Panc1 (cell line): ENCODE results near the gene ELFN1. TPM values are rescaled to one million over a fixed set of nuclear protein-coding genes. Genes with fewer than 3 reads are reported as not detected.
A peak's percentile ranks its signal among the peaks of the same experiment; 100 is the strongest.

ENCODE experiments used
- ATAC-seq: fragments of 200-7000 bp; cut with Tn5 transposase; 2 replicates; pipeline ENCODE4 v1.9.1; 2020; ENCODE audit warnings: mild to moderate bottlenecking, moderate library complexity
- BruUV-seq: library from RNA; stranded (reverse); fragments of 400-500 nt; replicated peaks from 2 replicates; lab custom pipeline; 2021; lab: Mats Ljungman, UMichigan
- CTCF ChIA-PET: fragments of 300-600 bp; sonication (Branson Sonifier 250); formaldehyde crosslinking; loops from one replicate; lab custom pipeline; 2022; ENCODE audit warnings: antibody characterized with exemption; lab: Charles Lee
- POLR2A ChIA-PET: fragments of 300-600 bp; sonication (Branson Sonifier 250); formaldehyde crosslinking; loops from one replicate; lab custom pipeline; 2022; ENCODE audit warnings: antibody characterized with exemption; lab: Charles Lee
- DNase-seq: peaks from one replicate; pipeline ENCODE4 v3.0.0-alpha.2; 2010; ENCODE audit warnings: low read depth, low spot score
- H3K27ac ChIP-seq: 2 replicates; pipeline ENCODE4 v1.5.1; 2011; ENCODE audit warnings: mild to moderate bottlenecking, low read length, inconsistent platforms
- H3K27me3 ChIP-seq: fragments of 200-500 bp; sonication (Bioruptor generic); 2 replicates; pipeline ENCODE4 v1.6.0; 2014; ENCODE audit warnings: low read length, inconsistent platforms; ENCODE audit not compliant: control insufficient read depth, insufficient read depth
- H3K36me3 ChIP-seq: fragments of 200-500 bp; sonication (Bioruptor generic); 2 replicates; pipeline ENCODE4 v1.5.1; 2014; ENCODE audit warnings: inconsistent platforms, mild to moderate bottlenecking, low read length, moderate library complexity; ENCODE audit not compliant: control insufficient read depth, insufficient read depth
- H3K4me1 ChIP-seq: 2 replicates; pipeline ENCODE4 v1.5.1; 2011; ENCODE audit warnings: inconsistent platforms, mild to moderate bottlenecking, low read length, moderate library complexity; ENCODE audit not compliant: control insufficient read depth, insufficient read depth
- H3K4me3 ChIP-seq, 2 experiments: 2 replicates each; pipeline ENCODE4 v1.5.1; 2011 to 2012; ENCODE audit warnings: low read depth in 2 of 2, low read length in 2 of 2, mild to moderate bottlenecking in 2 of 2, inconsistent platforms in 1 of 2, moderate library complexity in 1 of 2
- H3K9me3 ChIP-seq: fragments of 200-500 bp; sonication (Bioruptor generic); 2 replicates; pipeline ENCODE4 v1.5.1; 2014; ENCODE audit warnings: low read depth, mild to moderate bottlenecking, inconsistent platforms, low read length, moderate library complexity; ENCODE audit not compliant: control insufficient read depth, insufficient read depth
- POLR2AphosphoS5 ChIP-seq: IDR thresholded peaks from 2 replicates; pipeline ENCODE4 v1.6.1; 2012; ENCODE audit warnings: mild to moderate bottlenecking, low read depth, low read length, moderate library complexity
- SIN3A ChIP-seq: IDR thresholded peaks from 2 replicates; pipeline ENCODE4 v1.6.1; 2012; ENCODE audit warnings: low read depth, mild to moderate bottlenecking, low read length, moderate library complexity, borderline replicate concordance; ENCODE audit not compliant: insufficient read depth
- TCF7L2 ChIP-seq: IDR thresholded peaks from 2 replicates; pipeline ENCODE4 v1.6.1; 2011; ENCODE audit warnings: mild to moderate bottlenecking, low read depth, low read length, inconsistent platforms
- in situ Hi-C: cut with HindIII; loops from 2 replicates; pipeline ENCODE4 v1.10.0; 2016; ENCODE audit warnings: low sequenced_read_pairs, low pct_unique_long_range_greater_than_20kb
- intact Hi-C: fragments of 100-400 bp; cut with micrococcal nuclease; formaldehyde crosslinking; loops from one replicate; pipeline ENCODE4 v1.10.0; 2022; ENCODE audit not compliant: unreplicated experiment
- total RNA-seq: library from RNA; stranded (reverse); gene quantifications from one replicate; pipeline ENCODE4 v1.2.1, GENCODE V29; 2021; ENCODE audit not compliant: unreplicated experiment
- TF ChIP-seq, protein P1 (sequence below), 2 experiments: IDR thresholded peaks; 2 replicates each; pipeline ENCODE4 v1.6.1; 2011 to 2012; ENCODE audit warnings: low read depth in 2 of 2, control low read depth in 1 of 2, low read length in 1 of 2, mild to moderate bottlenecking in 1 of 2, moderate library complexity in 1 of 2; ENCODE audit not compliant: insufficient read depth in 1 of 2
- TF ChIP-seq, protein P2 (sequence below): fragments of 450-650 bp; IDR thresholded peaks from 2 replicates; pipeline ENCODE4 v1.5.1; 2017; ENCODE audit warnings: mild to moderate bottlenecking

Gene ELFN1
- total RNA-seq, 1 experiment from 2014 or later, result 39.0 TPM

DNA sequence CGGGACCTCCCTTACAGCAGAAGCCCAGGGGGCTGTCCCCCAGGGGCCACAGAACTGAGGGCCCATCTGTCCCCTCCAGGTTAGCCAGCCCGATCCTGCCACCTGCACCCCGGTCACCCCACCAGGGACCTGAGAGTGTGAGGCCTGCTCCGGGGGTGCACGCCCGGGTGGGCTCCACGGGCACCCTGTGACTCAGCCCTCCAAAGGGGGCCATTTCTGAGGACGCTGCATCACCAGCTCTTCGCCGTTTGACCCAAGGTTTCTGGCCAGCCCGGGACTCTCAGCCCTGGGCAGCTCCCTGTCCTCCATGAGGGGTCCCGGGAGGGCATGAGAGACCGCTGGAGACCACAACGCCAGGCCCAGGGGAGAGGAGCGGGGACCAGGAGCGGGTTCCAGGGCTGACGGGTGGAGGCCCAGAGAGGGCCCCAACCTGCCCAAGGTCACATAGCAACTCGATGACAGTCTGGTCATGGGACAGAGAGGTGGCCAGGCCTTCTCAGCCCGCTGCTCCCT is 79.3 kb downstream of the ELFN1 start:
- TF ChIP-seq, protein P1, sequence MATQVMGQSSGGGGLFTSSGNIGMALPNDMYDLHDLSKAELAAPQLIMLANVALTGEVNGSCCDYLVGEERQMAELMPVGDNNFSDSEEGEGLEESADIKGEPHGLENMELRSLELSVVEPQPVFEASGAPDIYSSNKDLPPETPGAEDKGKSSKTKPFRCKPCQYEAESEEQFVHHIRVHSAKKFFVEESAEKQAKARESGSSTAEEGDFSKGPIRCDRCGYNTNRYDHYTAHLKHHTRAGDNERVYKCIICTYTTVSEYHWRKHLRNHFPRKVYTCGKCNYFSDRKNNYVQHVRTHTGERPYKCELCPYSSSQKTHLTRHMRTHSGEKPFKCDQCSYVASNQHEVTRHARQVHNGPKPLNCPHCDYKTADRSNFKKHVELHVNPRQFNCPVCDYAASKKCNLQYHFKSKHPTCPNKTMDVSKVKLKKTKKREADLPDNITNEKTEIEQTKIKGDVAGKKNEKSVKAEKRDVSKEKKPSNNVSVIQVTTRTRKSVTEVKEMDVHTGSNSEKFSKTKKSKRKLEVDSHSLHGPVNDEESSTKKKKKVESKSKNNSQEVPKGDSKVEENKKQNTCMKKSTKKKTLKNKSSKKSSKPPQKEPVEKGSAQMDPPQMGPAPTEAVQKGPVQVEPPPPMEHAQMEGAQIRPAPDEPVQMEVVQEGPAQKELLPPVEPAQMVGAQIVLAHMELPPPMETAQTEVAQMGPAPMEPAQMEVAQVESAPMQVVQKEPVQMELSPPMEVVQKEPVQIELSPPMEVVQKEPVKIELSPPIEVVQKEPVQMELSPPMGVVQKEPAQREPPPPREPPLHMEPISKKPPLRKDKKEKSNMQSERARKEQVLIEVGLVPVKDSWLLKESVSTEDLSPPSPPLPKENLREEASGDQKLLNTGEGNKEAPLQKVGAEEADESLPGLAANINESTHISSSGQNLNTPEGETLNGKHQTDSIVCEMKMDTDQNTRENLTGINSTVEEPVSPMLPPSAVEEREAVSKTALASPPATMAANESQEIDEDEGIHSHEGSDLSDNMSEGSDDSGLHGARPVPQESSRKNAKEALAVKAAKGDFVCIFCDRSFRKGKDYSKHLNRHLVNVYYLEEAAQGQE (IDR thresholded peaks at IDR 0.05; ENCODE audit: insufficient read depth in 1 of 2, low read depth in 2 of 2, low read length in 1 of 2), result no peak
- no peak for TF ChIP-seq POLR2AphosphoS5
- TF ChIP-seq, protein P2, sequence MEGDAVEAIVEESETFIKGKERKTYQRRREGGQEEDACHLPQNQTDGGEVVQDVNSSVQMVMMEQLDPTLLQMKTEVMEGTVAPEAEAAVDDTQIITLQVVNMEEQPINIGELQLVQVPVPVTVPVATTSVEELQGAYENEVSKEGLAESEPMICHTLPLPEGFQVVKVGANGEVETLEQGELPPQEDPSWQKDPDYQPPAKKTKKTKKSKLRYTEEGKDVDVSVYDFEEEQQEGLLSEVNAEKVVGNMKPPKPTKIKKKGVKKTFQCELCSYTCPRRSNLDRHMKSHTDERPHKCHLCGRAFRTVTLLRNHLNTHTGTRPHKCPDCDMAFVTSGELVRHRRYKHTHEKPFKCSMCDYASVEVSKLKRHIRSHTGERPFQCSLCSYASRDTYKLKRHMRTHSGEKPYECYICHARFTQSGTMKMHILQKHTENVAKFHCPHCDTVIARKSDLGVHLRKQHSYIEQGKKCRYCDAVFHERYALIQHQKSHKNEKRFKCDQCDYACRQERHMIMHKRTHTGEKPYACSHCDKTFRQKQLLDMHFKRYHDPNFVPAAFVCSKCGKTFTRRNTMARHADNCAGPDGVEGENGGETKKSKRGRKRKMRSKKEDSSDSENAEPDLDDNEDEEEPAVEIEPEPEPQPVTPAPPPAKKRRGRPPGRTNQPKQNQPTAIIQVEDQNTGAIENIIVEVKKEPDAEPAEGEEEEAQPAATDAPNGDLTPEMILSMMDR, result no peak
- TF ChIP-seq SIN3A, result no peak
- no peak for TF ChIP-seq TCF7L2
- Histone ChIP-seq H3K9me3 (no peaks in the 10 kb centered on the region), H3K4me1 (peaks cover 21% of the 10 kb centered on the region), H3K4me3 (no peak overlapping the region), H3K27ac (no peak overlapping the region; the same call in 1 of the 2 replicates), H3K36me3 (no peaks in the 10 kb centered on the region), H3K27me3 (no peaks in the 10 kb centered on the region)
- ChIA-PET POLR2A (interaction anchor here (0.6 kb wide), 1 partner anchor 33 kb away, joined by 5 read pairs; no protein-coding TSS in a partner anchor), CTCF (interaction anchor here (0.6 to 1.2 kb wide), 2 partner anchors 18 to 85 kb away, joined by 4 to 8 read pairs; no protein-coding TSS in a partner anchor)
- in situ Hi-C loops (no loop called here), intact Hi-C loops (no loop called here)
- DNase-seq (no peak), ATAC-seq (peak; percentile 60; the same call in 1 of the 2 replicates)
- no TSS peak for BruUV-seq

DNA sequence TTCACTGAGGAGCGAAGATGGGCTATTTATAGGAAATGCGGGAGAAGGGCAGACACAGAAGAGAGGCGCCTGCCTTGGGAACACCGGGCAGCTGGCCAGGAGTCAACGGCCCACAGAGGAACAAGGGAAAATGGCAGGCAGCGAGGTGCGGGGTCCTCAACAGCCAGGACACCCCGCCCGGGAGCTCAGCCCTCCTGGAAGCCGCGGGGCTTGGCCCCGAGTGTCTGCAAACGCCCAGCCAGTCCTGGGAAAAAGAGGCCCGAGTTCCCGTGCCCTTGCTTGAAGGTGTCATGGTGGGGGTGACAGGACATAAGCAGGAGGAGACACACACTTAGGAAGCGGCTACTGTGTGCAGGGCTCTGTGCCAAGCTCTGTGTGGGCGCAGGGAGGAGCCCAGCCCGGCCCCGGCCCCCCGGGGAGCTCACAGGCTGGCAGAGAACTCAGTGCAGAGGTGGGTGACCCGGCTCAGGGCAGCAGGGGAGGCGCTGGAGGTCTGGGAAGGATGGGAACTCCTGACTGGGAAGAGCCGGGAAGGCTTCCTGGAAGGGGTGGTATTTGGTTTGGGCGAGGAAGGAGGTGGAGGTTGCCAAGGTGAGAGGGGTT is 79.9 kb downstream of the ELFN1 start:
- peaks cover 21% of the 10 kb centered on the region for H3K4me1 ChIP-seq
- H3K27me3 ChIP-seq, result no peaks in the 10 kb centered on the region
- DNase-seq (no peak), ATAC-seq (peak; percentile 43)
- no TSS peak for BruUV-seq
- H3K4me3 ChIP-seq, result no peak overlapping the region
- POLR2A ChIA-PET, result interaction anchor here (0.6 kb wide), 1 partner anchor 34 kb away, joined by 5 read pairs; no protein-coding TSS in a partner anchor
- H3K9me3 ChIP-seq, result no peaks in the 10 kb centered on the region
- intact Hi-C loops, result loop anchor here (10.0 kb wide), 2 partner anchors 85 to 165 kb away; no protein-coding TSS in a partner anchor
- CTCF ChIA-PET, result interaction anchor here (1.2 kb wide), 1 partner anchor 18 kb away, joined by 4 read pairs; no protein-coding TSS in a partner anchor
- TF ChIP-seq TCF7L2, result no peak
- TF ChIP-seq, protein P1 (IDR thresholded peaks at IDR 0.05; ENCODE audit: insufficient read depth in 1 of 2, low read depth in 2 of 2, low read length in 1 of 2), result no peak
- TF ChIP-seq, protein P2, result no peak
- no peak for TF ChIP-seq SIN3A
- no peak for TF ChIP-seq POLR2AphosphoS5
- no peaks in the 10 kb centered on the region for H3K36me3 ChIP-seq
- in situ Hi-C loops, result no loop called here
- H3K27ac ChIP-seq, result peak overlapping the region; percentile 2; the same call in 1 of the 2 replicates
